Fibroblast of lung (primary cell): ENCODE data around the gene FGGY. TPM values are rescaled to one million over a fixed set of nuclear protein-coding genes. Genes with fewer than 3 reads are reported as not detected.

Experiments used
- DNase-seq, 2 donors: peaks; one replicate each; pipeline versions ENCODE4 v3.0.0 to v3.0.0-alpha.2; 2010; ENCODE audit warnings: low read depth in 2 of 2
- H2AFZ ChIP-seq: 2 replicates; pipeline ENCODE4 v1.5.1; 2012; ENCODE audit warnings: low read length, control low read depth, inconsistent platforms
- H3K27ac ChIP-seq: 2 replicates; pipeline ENCODE4 v1.5.1; 2011; ENCODE audit warnings: low read length, control low read depth; ENCODE audit not compliant: insufficient read depth
- H3K27me3 ChIP-seq: 2 replicates; pipeline ENCODE4 v1.5.1; 2011; ENCODE audit warnings: mild to moderate bottlenecking, low read length; ENCODE audit not compliant: control insufficient read depth, insufficient read depth
- H3K36me3 ChIP-seq: 2 replicates; pipeline ENCODE4 v1.5.1; 2011; ENCODE audit warnings: low read length; ENCODE audit not compliant: control insufficient read depth, insufficient read depth
- H3K4me1 ChIP-seq: 2 replicates; pipeline ENCODE4 v1.5.1; 2011; ENCODE audit warnings: low read length; ENCODE audit not compliant: control insufficient read depth, insufficient read depth; ENCODE audit errors: extremely low read depth
- H3K4me2 ChIP-seq: 2 replicates; pipeline ENCODE4 v1.5.1; 2011; ENCODE audit warnings: low read length, control low read depth; ENCODE audit not compliant: insufficient read depth; ENCODE audit errors: extremely low read depth
- H3K4me3 ChIP-seq, 4 experiments: fragments of 200-600 bp in 1 of 4; sonication (generic) in 1 of 4; replicated peaks in 1 of 4; 2 replicates each; pipeline ENCODE4 v1.5.1; 2011 to 2016; ENCODE audit warnings: low read length in 4 of 4, low read depth in 3 of 4, mild to moderate bottlenecking in 3 of 4, control low read depth in 2 of 4, inconsistent platforms in 1 of 4, mixed read lengths in 1 of 4; ENCODE audit not compliant: insufficient read depth in 1 of 4; ENCODE audit errors: control extremely low read depth in 1 of 4
- H3K79me2 ChIP-seq: 2 replicates; pipeline ENCODE4 v1.5.1; 2012; ENCODE audit warnings: mild to moderate bottlenecking, low read length, inconsistent platforms; ENCODE audit not compliant: control insufficient read depth, insufficient read depth
- H3K9ac ChIP-seq: 2 replicates; pipeline ENCODE4 v1.5.1; 2011; ENCODE audit warnings: mild to moderate bottlenecking, low read length, control low read depth; ENCODE audit not compliant: insufficient read depth
- H3K9me3 ChIP-seq: 2 replicates; pipeline ENCODE4 v1.5.1; 2012; ENCODE audit warnings: low read depth, low read length; ENCODE audit not compliant: control insufficient read depth, insufficient read depth
- H4K20me1 ChIP-seq: 2 replicates; pipeline ENCODE4 v1.5.1; 2011; ENCODE audit warnings: low read length; ENCODE audit not compliant: control insufficient read depth, insufficient read depth; ENCODE audit errors: extremely low read depth
- CTCF ChIP-seq, 2 donors: IDR thresholded peaks in 1 of 2; conservative IDR thresholded peaks in 1 of 2; 1 replicate in 1 of 2; 2 replicates in 1 of 2; pipeline ENCODE4 v1.5.1; 2011 to 2012; ENCODE audit warnings: low read length in 2 of 2, control low read depth in 1 of 2, inconsistent platforms in 1 of 2, low read depth in 1 of 2, mild to moderate bottlenecking in 1 of 2
- EZH2 ChIP-seq: IDR thresholded peaks from 2 replicates; pipeline ENCODE4 v1.5.1; 2012; ENCODE audit warnings: low read length, control low read depth, mild to moderate bottlenecking; ENCODE audit errors: missing control alignments
- polyA plus RNA-seq, 2 donors: library from polyadenylated mRNA; depleted of rRNA in 1 of 2; stranded (reverse) in 1 of 2; unstranded in 1 of 2; fragments of >200 nt; gene quantifications; 2 replicates each; pipeline ENCODE4 v1.2.1, GENCODE V29; 2011 to 2012; ENCODE audit warnings: missing spikeins in 1 of 2
- total RNA-seq: library from RNA; depleted of rRNA; stranded (reverse); fragments of >200 nt; gene quantifications from 2 replicates; pipeline ENCODE4 v1.2.1, GENCODE V29; 2014

Gene FGGY
- total and polyA plus RNA-seq, 2 donors (not counting 1 experiment from before 2014, with no cell fraction given): 9.5 to 32.4 TPM

GRCh38 chr1:59803458-59804038 is 506.7 kb downstream of the FGGY start:
- Histone ChIP-seq H3K4me2 (no peak overlapping the region), H3K36me3 (no peaks in the 10 kb centered on the region), H3K79me2 (no peaks in the 10 kb centered on the region), H3K9me3 (no peaks in the 10 kb centered on the region), H4K20me1 (no peaks in the 10 kb centered on the region), H2AFZ (no peak overlapping the region), H3K4me1 (no peaks in the 10 kb centered on the region), H3K9ac (no peak overlapping the region), H3K4me3 (no peak overlapping the region), H3K27ac (no peak overlapping the region), H3K27me3 (no peaks in the 10 kb centered on the region)
- DNase-seq: no peak
- no peak for TF ChIP-seq CTCF (conservative IDR thresholded peaks at IDR 0.05 in 1 of 2, IDR thresholded peaks at IDR 0.05 in 1 of 2; ENCODE audit: low read depth in 1 of 2, low read length in 2 of 2)
- TF ChIP-seq EZH2: no peak

GRCh38 chr1:59804301-59804700 is 507.4 kb downstream of the FGGY start:
- H3K4me2 ChIP-seq: no peak overlapping the region
- TF ChIP-seq CTCF (conservative IDR thresholded peaks at IDR 0.05 in 1 of 2, IDR thresholded peaks at IDR 0.05 in 1 of 2; ENCODE audit: low read depth in 1 of 2, low read length in 2 of 2): no peak
- no peak for TF ChIP-seq EZH2
- no peak overlapping the region for H3K9ac ChIP-seq
- no peaks in the 10 kb centered on the region for H3K79me2 ChIP-seq
- H3K4me3 ChIP-seq: no peak overlapping the region
- no peaks in the 10 kb centered on the region for H3K4me1 ChIP-seq
- no peak overlapping the region for H2AFZ ChIP-seq
- H3K27me3 ChIP-seq: no peaks in the 10 kb centered on the region
- H3K9me3 ChIP-seq: no peaks in the 10 kb centered on the region
- no peak for DNase-seq
- no peak overlapping the region for H3K27ac ChIP-seq
- no peaks in the 10 kb centered on the region for H4K20me1 ChIP-seq
- no peaks in the 10 kb centered on the region for H3K36me3 ChIP-seq

DNA sequence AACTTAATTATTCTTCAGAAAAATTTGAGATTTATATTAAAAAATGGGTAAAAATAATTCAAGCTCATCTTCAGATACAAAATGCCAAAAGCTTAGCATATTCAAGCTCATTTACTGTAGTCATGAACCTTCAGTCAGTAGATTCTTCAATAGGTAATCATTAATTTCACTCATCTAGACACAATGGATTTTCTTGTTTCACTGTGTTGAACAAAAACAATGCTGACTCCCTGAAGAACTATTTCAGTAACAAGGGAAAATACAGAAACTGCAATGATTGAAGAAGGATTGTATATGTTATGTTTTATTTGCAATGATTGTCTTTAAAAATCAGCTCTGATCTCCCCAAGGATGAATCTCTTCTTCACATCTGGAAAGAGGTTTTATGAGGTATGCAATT is 508.7 kb downstream of the FGGY start:
- no peak overlapping the region for H3K4me2 ChIP-seq
- no peak for DNase-seq
- H3K9ac ChIP-seq: no peak overlapping the region
- H3K36me3 ChIP-seq: no peaks in the 10 kb centered on the region
- no peaks in the 10 kb centered on the region for H4K20me1 ChIP-seq
- H3K27ac ChIP-seq: no peak overlapping the region
- no peaks in the 10 kb centered on the region for H3K4me1 ChIP-seq
- no peak for TF ChIP-seq CTCF (conservative IDR thresholded peaks at IDR 0.05 in 1 of 2, IDR thresholded peaks at IDR 0.05 in 1 of 2; ENCODE audit: low read depth in 1 of 2, low read length in 2 of 2)
- TF ChIP-seq EZH2: no peak
- no peaks in the 10 kb centered on the region for H3K27me3 ChIP-seq
- no peak overlapping the region for H3K4me3 ChIP-seq
- no peak overlapping the region for H2AFZ ChIP-seq
- H3K79me2 ChIP-seq: no peaks in the 10 kb centered on the region
- no peaks in the 10 kb centered on the region for H3K9me3 ChIP-seq
